Endometrial microvascular endothelial cells (primary cell): ENCODE data around the gene FGF13. TPM values are rescaled to one million over a fixed set of nuclear protein-coding genes. Genes with fewer than 3 reads are reported as not detected.

Experiments used
- in situ Hi-C: cut with HindIII; loops from 2 replicates; pipeline ENCODE4 v1.10.0; 2017; ENCODE audit warnings: low sequenced_read_pairs, low pct_unique_long_range_greater_than_20kb; ENCODE audit errors: inconsistent ontology term
- total RNA-seq: library from RNA; depleted of rRNA; stranded (reverse); fragments of >200 nt; gene quantifications from one replicate; pipeline ENCODE4 v1.2.3, GENCODE V29; 2015; ENCODE audit errors: inconsistent ontology term

The FGF13 gene
- total RNA-seq, 1 donor from 2014 or later: 4.9 TPM

- in situ Hi-C loops: no loop called here
Observed at GRCh38 chrX:138683600-138683999, 27.9 kb downstream of the FGF13 start.

DNA sequence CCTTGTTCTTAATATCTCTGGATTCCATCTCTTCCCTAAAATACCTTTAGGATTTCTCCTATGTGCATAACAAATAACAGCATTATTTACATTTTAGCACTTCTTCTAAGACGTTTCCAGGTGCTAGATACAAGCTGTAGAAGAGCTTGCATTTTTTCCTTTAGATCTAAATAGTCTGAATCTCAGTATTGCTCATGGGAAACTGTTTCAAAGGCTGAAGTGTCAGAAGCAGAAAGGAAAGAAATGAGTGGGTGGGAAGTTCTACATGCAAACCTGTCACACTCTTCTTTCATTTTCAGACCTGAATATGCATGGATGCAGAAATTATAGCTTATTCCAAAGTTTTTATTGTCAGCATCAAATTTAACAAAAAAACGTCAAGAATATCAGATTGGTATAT lies 41.8 kb downstream of the FGF13 start:
- in situ Hi-C loops: no loop called here

DNA sequence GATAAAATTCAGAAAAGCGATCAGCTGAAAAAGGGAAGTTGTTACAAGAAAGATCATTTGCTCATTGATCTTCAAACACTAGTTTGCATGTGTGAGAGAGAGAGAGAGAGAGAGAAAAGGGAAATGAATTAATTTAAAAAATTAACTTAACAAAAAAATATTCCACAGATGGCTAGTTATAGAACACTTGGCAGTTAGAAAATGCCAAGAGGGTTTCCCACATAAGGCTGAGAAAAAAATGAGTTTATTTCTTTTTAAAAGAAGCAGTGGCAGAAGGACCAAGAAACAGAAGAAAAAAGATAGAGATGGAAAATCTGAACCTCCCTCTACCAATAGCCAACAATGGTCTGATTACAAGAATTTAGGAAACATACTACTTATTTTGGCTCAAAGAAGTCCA lies 47.1 kb downstream of the FGF13 start:
- in situ Hi-C loops: no loop called here

DNA sequence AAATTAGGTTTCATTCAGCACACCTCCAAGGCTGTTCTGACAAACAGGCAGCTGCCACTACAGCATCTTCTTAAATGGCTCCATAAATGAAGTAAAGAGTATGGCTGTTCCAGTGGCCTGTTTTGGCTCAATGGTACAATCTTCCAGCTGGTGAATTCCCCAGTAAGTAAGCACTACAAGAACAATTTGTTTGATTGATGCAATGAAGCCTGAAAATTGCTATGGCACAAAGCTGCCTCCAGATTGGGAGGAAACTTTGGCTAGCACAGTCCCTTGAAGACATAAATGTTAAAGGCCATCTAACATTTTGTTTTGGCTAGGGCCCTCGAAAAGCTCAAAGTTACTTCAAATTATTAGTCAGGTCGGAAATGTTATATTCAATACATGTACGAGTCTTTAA lies 47.5 kb downstream of the FGF13 start:
- in situ Hi-C loops: no loop called here

- in situ Hi-C loops: no loop called here
Observed at GRCh38 chrX:138651494-138651893, 60.0 kb downstream of the FGF13 start.

GRCh38 chrX:138648568-138648967 lies 62.9 kb downstream of the FGF13 start:
- in situ Hi-C loops: no loop called here

DNA sequence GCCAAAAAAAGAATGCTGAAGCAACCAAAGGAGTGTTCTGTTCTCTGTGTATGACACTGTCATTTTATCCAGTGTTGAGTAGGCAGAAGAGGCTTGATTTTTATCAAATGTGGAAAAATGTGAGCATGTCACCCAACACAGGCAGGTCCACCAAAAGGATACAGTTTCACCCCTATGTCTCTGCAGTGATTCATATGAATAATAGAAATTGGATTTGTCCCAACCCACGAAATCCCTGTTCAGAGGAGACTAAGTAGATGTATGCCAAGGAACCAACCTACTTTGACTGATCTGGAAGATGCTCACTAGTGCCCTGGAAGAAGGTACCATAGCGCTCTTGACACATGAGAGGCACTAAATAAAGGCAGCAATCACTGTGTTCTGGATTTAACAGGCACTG lies 72.5 kb downstream of the FGF13 start:
- in situ Hi-C loops: no loop called here
